ENCODE measurements around the gene AUP1. TPM values are rescaled to one million over a fixed set of nuclear protein-coding genes. Genes with fewer than 3 reads are reported as not detected.

The AUP1 gene
- total and polyA plus RNA-seq, 9 of the 15 experiments (the other 6 are each of a cell fraction or from before 2014, with no cell fraction given): 70.7 to 245 (median 165) TPM

DNA sequence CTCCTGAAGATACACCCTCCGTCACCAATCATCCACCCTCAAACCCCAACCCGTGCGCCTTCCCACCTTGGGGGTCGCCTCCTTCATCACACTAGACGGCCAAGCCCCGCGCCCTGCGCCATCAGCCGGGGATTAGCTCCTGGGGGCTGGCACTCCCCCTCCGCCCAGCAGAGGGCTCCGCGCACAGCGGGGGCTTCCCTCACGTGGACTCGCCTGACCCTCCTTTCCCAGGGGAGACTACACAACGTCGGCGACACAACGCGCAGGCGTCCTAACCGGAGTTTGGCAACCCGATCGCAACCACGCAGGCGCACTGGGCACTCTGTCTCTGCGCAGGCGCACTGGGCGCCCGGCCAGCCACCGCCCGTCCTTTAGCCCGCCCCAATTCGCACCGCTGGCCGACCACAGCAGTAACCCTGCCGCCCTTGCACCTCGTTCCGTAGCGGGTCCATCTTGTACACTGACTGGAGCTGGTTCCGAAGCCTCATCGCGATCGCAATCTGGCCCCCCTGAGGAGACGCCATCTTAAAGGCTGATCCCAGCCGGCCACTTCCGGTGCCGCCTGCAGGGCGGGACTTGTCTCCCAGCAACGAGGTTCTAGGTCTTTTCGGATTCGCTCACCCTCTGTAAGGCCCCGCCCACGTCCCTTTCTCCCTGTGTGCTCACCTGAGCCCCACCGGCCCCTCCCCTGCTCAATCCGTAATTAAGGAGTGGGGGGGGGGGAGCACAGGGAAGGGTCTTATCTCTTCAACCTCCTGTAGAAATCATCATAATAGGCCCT is 22.2 kb downstream of the AUP1 start, which contains the start of gene PCGF1 (continued):
- TF ChIP-seq, protein P1, sequence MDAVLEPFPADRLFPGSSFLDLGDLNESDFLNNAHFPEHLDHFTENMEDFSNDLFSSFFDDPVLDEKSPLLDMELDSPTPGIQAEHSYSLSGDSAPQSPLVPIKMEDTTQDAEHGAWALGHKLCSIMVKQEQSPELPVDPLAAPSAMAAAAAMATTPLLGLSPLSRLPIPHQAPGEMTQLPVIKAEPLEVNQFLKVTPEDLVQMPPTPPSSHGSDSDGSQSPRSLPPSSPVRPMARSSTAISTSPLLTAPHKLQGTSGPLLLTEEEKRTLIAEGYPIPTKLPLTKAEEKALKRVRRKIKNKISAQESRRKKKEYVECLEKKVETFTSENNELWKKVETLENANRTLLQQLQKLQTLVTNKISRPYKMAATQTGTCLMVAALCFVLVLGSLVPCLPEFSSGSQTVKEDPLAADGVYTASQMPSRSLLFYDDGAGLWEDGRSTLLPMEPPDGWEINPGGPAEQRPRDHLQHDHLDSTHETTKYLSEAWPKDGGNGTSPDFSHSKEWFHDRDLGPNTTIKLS (IDR thresholded peaks at IDR 0.05; ENCODE audit: borderline replicate concordance, low read depth): no peak; the same call in 1 of the 2 replicates
- TF ChIP-seq FOXP4 (CRISPR knock-in tag; IDR thresholded peaks at IDR 0.05; ENCODE audit: borderline replicate concordance) (no peak), CBX8 (IDR thresholded peaks at IDR 0.05; ENCODE audit: borderline replicate concordance, extremely low read depth, low read depth, low read length, poor library complexity, severe bottlenecking) (no peak), PATZ1 (CRISPR knock-in tag; IDR thresholded peaks at IDR 0.05; ENCODE audit: borderline replicate concordance) (no peak), CHD4 (IDR thresholded peaks at IDR 0.05; ENCODE audit: insufficient read depth, insufficient replicate concordance, low read depth, low read length, poor library complexity, severe bottlenecking) (no peak), ZNF146 (CRISPR knock-in tag; IDR thresholded peaks at IDR 0.05; ENCODE audit: unreplicated experiment) (no peak), HNRNPK (IDR thresholded peaks at IDR 0.05; ENCODE audit: low read depth, low read length, poor library complexity, severe bottlenecking) (no peak), DIDO1 (tag; IDR thresholded peaks at IDR 0.05; ENCODE audit: low read depth) (no peak)
- TF ChIP-seq, protein P2, sequence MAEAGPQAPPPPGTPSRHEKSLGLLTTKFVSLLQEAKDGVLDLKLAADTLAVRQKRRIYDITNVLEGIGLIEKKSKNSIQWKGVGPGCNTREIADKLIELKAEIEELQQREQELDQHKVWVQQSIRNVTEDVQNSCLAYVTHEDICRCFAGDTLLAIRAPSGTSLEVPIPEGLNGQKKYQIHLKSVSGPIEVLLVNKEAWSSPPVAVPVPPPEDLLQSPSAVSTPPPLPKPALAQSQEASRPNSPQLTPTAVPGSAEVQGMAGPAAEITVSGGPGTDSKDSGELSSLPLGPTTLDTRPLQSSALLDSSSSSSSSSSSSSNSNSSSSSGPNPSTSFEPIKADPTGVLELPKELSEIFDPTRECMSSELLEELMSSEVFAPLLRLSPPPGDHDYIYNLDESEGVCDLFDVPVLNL (CRISPR knock-in tag; IDR thresholded peaks at IDR 0.05; ENCODE audit: low read depth): no peak
- TF ChIP-seq, protein P3, sequence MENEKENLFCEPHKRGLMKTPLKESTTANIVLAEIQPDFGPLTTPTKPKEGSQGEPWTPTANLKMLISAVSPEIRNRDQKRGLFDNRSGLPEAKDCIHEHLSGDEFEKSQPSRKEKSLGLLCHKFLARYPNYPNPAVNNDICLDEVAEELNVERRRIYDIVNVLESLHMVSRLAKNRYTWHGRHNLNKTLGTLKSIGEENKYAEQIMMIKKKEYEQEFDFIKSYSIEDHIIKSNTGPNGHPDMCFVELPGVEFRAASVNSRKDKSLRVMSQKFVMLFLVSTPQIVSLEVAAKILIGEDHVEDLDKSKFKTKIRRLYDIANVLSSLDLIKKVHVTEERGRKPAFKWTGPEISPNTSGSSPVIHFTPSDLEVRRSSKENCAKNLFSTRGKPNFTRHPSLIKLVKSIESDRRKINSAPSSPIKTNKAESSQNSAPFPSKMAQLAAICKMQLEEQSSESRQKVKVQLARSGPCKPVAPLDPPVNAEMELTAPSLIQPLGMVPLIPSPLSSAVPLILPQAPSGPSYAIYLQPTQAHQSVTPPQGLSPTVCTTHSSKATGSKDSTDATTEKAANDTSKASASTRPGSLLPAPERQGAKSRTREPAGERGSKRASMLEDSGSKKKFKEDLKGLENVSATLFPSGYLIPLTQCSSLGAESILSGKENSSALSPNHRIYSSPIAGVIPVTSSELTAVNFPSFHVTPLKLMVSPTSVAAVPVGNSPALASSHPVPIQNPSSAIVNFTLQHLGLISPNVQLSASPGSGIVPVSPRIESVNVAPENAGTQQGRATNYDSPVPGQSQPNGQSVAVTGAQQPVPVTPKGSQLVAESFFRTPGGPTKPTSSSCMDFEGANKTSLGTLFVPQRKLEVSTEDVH (IDR thresholded peaks at IDR 0.05; ENCODE audit: low read depth, partially characterized antibody): no peak
- TF ChIP-seq, protein P4, sequence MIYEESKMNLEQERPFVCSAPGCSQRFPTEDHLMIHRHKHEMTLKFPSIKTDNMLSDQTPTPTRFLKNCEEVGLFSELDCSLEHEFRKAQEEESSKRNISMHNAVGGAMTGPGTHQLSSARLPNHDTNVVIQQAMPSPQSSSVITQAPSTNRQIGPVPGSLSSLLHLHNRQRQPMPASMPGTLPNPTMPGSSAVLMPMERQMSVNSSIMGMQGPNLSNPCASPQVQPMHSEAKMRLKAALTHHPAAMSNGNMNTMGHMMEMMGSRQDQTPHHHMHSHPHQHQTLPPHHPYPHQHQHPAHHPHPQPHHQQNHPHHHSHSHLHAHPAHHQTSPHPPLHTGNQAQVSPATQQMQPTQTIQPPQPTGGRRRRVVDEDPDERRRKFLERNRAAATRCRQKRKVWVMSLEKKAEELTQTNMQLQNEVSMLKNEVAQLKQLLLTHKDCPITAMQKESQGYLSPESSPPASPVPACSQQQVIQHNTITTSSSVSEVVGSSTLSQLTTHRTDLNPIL (CRISPR knock-in tag; IDR thresholded peaks at IDR 0.05): no peak

Data from K562 (cell line).